Stimulated activated memory B cell treated with anti-CD40 and anti-IgM and Interleukin-4, amounts not matched to agents 10 μg/mL and 1 μg/mL and 100 μg/mL, for 72 hours (primary cell): Measurements from ENCODE around the gene METTL24.

Source experiments
- ATAC-seq: fragments of 150-1000 bp; cut with Tn5 transposase; 2 replicates; pipeline ENCODE4 v1.10.0; 2021
- H3K27ac Mint-ChIP-seq: one replicate; pipeline ENCODE4 v1.8.0; 2022; ENCODE audit warnings: mild to moderate bottlenecking, mixed read lengths
- H3K27me3 Mint-ChIP-seq: one replicate; pipeline ENCODE4 v1.8.0; 2022; ENCODE audit warnings: mixed read lengths
- H3K36me3 Mint-ChIP-seq: one replicate; pipeline ENCODE4 v1.8.0; 2022; ENCODE audit warnings: mixed read lengths
- H3K4me1 Mint-ChIP-seq: one replicate; pipeline ENCODE4 v1.8.0; 2022; ENCODE audit warnings: mixed read lengths
- H3K4me3 Mint-ChIP-seq: one replicate; pipeline ENCODE4 v1.8.0; 2022; ENCODE audit warnings: mild to moderate bottlenecking, moderate library complexity, mixed read lengths
- H3K9me3 Mint-ChIP-seq: one replicate; pipeline ENCODE4 v1.8.0; 2022; ENCODE audit warnings: mixed read lengths

The METTL24 gene

DNA sequence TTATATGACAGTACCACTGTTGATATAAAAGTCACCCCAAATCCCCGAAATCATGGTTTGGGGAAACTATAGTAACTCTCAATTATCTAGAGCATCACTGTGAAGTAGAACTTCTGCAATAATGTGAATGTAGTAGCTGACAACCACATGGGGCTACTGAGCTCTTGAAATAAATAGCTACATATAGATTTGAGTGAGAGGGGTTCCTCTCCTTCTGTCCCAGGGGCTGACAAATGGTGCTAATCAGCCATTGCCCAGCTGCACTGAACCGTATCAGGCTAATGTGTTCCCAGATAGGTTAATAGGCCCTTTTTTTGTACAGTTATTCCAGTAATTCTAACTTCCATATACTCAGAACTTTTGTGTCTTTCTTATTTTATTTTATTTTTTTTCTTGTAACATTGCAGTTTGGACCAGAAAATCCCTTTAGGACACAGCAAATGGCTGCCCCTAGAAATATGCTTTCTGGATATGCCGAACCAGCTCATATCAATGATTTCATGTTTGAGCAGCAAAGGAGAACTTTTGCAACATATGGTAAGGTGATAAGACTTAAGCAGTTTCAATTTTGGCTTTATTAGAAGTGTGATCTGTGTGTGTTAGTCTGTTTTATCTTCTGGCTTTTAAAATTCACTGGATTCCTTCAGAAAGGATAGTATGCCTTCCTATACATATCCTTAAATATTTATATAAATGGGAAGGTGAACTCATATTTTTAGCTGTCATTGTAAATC lies 156.8 kb downstream of the METTL24 start:
- no peaks in the 10 kb centered on the region for H3K27me3 Mint-ChIP-seq
- peaks cover 32% of the 10 kb centered on the region for H3K4me1 Mint-ChIP-seq
- H3K9me3 Mint-ChIP-seq, result no peaks in the 10 kb centered on the region
- H3K36me3 Mint-ChIP-seq, result peaks cover 11% of the 10 kb centered on the region
- H3K27ac Mint-ChIP-seq, result no peak overlapping the region
- no peak overlapping the region for H3K4me3 Mint-ChIP-seq
- no peak for ATAC-seq

DNA sequence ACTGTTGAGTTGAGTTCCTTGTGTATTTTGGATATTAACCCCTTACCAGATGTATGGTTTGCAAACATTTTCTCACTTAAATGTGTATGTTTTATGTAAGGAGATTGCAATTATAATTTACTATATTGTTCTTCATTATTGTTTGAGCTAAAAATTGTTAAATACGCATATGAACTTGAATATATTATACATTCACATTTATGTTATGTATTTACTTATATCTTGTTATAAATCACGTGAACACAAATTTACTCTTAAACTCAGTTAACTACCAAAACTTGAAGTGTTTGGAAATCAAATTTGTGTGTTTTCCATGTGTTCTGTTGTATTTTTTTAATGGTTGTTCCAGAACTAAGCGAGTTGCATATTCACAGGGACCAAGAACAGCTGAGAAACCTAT lies 159.6 kb downstream of the METTL24 start:
- no peak overlapping the region for H3K27ac Mint-ChIP-seq
- peaks cover 21% of the 10 kb centered on the region for H3K36me3 Mint-ChIP-seq
- no peak for ATAC-seq
- H3K4me1 Mint-ChIP-seq, result peaks cover 16% of the 10 kb centered on the region
- H3K27me3 Mint-ChIP-seq, result no peaks in the 10 kb centered on the region
- H3K9me3 Mint-ChIP-seq, result no peaks in the 10 kb centered on the region
- no peak overlapping the region for H3K4me3 Mint-ChIP-seq

DNA sequence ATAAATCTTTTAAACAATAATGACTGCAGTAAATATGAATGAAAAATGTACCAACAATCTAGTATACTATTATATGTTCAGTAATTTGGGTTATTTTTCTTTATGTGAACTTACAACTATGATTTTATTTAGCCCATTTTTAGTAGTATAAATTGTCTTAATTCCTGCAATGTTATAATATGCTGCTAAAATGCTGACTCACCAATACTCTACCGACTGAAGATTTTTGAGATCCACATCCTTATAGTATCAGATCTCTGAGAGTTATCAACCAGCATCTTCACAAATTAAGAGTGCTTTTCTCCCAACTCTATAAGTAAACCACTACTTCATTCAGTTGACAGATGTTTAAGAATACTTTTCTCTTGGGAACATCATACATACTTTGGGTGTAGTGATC lies 161.3 kb downstream of the METTL24 start:
- ATAC-seq, result no peak
- Mint-ChIP-seq H3K27me3 (no peaks in the 10 kb centered on the region), H3K4me3 (no peak overlapping the region), H3K4me1 (peaks cover 10% of the 10 kb centered on the region), H3K36me3 (peaks cover 23% of the 10 kb centered on the region), H3K27ac (no peak overlapping the region), H3K9me3 (no peaks in the 10 kb centered on the region)

DNA sequence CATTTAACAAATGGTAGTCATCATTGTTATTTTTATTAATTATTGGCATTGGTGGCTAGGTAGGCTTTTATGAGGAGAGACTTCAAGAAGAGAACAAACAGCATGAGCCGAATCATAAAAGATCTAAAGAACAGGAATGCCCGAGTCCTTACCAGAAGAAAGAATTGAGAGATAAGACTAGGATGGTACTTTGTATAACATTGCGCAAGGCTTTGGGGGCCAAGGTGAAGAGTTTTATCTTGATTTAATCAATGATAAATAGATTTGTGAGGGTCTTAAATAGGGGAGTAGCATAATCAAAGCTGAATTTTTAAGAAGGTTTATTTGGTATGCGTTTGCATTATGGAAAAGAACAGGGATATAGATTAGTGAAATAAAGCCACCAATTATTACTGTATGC lies 162.5 kb downstream of the METTL24 start:
- H3K27ac Mint-ChIP-seq, result no peak overlapping the region
- no peak overlapping the region for H3K4me3 Mint-ChIP-seq
- peaks cover 23% of the 10 kb centered on the region for H3K36me3 Mint-ChIP-seq
- no peaks in the 10 kb centered on the region for H3K27me3 Mint-ChIP-seq
- no peaks in the 10 kb centered on the region for H3K9me3 Mint-ChIP-seq
- ATAC-seq, result no peak
- peaks cover 8% of the 10 kb centered on the region for H3K4me1 Mint-ChIP-seq
